Suppressor macrophage treated with lipopolysaccharide for 1 hour (primary cell): ENCODE measurements around the gene TTYH1.
"Not testable (repeated sequence)": the region's sequence is repeated elsewhere in the genome, so short reads cannot be mapped to it uniquely, and the experiment has no call there.

Experiments
- DNase-seq, 3 donors: peaks; one replicate each; pipeline ENCODE4 v3.0.0-alpha.2; 2020 to 2022

TTYH1 gene

GRCh38 chr19:54446349-54446748 lies 31.1 kb downstream of the TTYH1 start:
- not testable (repeated sequence) for DNase-seq

GRCh38 chr19:54448040-54448773 lies 32.9 kb downstream of the TTYH1 start:
- DNase-seq = peak; percentile 77 to 85 (median 78)

- DNase-seq = peak; percentile 99 to 100 (median 100)
Observed at GRCh38 chr19:54448774-54449700, 33.8 kb downstream of the TTYH1 start, which contains the start of gene LENG8. Gene LENG8, plus strand, starts transcription at chr19:54449199. Its CDS starts 2,146 bp downstream, at chr19:54451345.

- DNase-seq = peak; percentile 49 to 75 (median 56)
Observed at GRCh38 chr19:54449701-54450069, 34.4 kb downstream of the TTYH1 start.

- peak; percentile 80 to 95 (median 92) for DNase-seq
Observed at GRCh38 chr19:54451331-54451871, 36.1 kb downstream of the TTYH1 start.

GRCh38 chr19:54451997-54452396 lies 36.7 kb downstream of the TTYH1 start:
- no peak for DNase-seq

- DNase-seq = no peak
Observed at GRCh38 chr19:54452626-54453025, 37.4 kb downstream of the TTYH1 start.

GRCh38 chr19:54453921-54454780 lies 38.9 kb downstream of the TTYH1 start:
- DNase-seq = no peak

GRCh38 chr19:54454781-54455675 lies 39.8 kb downstream of the TTYH1 start:
- DNase-seq = no peak

- no peak for DNase-seq
Observed at GRCh38 chr19:54455786-54456422, 40.6 kb downstream of the TTYH1 start.

GRCh38 chr19:54456423-54457373 lies 41.4 kb downstream of the TTYH1 start:
- DNase-seq = no peak

GRCh38 chr19:54457773-54458647 lies 42.7 kb downstream of the TTYH1 start:
- no peak for DNase-seq

- DNase-seq = no peak
Observed at GRCh38 chr19:54458648-54459281, 43.5 kb downstream of the TTYH1 start.

- no peak for DNase-seq
Observed at GRCh38 chr19:54459282-54460229, 44.3 kb downstream of the TTYH1 start.

GRCh38 chr19:54460230-54461005 lies 45.2 kb downstream of the TTYH1 start:
- DNase-seq = no peak

- no peak for DNase-seq
Observed at GRCh38 chr19:54461210-54461609, 45.9 kb downstream of the TTYH1 start.
